CD4-positive, alpha-beta T cell treated with Interferon alpha-2 for 1 hour (primary cell): Measurements from ENCODE around the gene AVPR1B.
"Not testable (repeated sequence)": the region's sequence is repeated elsewhere in the genome, so short reads cannot be mapped to it uniquely, and the experiment has no call there.

Source experiments
- DNase-seq, 2 donors: peaks; one replicate each; pipeline ENCODE4 v3.0.0-alpha.2; 2020 to 2022

The AVPR1B gene

DNA sequence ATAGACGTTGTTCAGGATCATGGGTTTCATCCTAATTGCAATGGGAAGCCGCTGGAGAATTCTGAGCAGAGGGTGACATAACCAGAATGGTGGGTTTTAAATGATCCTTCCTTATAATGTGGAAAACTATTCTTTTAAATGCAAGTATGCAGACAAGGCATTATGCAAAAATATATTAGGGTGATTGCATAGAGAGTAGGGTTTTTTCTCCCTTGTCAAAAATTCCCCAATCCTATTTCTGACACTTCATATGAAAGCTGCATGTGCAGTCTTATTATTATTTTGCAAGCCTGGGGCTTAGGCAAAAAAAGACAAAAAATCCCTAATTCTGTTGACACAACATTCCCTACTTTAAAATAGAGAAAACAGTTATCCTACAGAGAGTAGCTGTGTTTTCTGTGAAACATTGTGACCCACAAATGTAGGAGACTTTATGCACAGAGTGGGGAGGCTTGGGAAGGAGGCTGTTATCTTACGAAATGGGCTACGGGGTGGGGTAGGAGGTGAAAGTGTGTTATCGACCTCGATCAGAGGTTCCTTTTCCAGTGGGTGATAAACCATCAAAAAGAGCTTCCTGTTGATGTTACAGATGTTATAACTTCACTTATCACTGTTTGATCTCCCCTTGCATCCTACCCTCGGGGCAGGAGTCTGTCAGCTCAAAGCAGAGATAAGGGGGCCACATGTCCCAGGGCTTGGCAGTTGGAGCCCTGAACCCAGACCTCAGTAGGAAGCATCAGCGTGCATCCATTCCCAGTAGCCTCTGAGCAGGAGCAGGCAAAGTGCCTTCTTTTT, 37.0 kb downstream of the AVPR1B start:
- no peak for DNase-seq

- DNase-seq: no peak
Observed at GRCh38 chr1:206079135-206079534, 38.1 kb downstream of the AVPR1B start.

DNA sequence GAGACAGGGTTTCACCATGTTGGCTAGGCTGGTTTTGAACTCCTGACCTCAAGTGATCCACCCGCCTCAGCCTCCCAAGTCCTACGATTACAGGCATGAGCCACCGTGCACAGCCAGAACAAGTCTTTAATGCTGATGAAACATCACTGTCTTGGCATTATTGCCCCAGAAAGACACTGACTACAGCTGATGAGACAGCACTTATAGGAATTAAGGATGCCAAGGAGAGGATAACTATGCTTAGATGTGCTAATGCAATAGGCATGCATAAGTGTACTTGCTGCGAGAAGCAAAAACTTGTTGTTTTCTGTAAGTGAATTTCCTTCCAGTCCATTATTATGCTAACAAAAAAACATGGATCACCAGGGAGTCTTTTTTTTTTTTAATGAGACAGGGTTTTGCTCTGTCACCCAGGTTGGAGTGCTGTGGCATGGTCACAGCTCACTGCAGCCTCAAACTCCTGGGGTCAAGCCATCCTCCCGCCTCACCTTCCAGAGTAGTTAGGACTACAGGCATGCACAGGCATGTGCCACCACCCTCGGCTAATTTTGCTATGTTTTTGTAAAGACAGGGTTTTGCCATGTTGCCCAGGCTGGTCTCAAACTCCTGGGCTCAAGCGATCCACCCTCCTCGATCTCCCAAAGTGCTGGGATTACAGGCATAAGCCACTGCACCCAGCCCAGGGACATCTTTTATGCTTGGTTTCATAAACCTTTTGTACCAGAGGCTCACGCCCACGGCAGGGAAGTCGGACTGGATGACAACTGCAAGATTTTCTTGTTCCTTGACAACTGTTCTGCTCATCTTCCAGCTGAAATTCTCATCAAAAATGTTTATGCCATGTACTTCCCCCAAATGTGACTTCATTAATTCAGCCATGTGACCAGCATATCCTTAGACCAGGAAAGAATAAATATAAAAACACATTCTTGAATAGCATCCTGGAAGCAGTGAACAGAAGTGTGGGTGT, 41.1 kb downstream of the AVPR1B start:
- DNase-seq: no peak

DNA sequence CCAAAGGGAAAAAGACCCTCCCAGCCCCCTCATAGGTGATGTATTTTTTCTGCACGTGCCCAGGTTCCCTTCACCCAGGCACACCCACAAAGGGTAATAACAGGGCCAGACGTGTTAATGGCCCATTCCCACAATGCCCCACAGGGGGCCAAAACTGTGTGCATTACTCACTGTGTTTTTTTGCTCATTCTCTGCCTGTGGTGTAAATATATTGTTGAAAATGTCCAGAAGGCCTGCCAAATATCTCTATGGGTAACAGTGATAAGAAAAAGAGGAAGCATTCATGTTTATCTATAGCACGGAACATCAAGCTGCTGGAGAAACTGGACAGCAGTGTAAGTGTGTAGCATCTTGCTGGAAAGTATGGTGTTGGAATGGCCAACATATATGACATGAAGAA, 42.3 kb downstream of the AVPR1B start:
- no peak for DNase-seq

DNA sequence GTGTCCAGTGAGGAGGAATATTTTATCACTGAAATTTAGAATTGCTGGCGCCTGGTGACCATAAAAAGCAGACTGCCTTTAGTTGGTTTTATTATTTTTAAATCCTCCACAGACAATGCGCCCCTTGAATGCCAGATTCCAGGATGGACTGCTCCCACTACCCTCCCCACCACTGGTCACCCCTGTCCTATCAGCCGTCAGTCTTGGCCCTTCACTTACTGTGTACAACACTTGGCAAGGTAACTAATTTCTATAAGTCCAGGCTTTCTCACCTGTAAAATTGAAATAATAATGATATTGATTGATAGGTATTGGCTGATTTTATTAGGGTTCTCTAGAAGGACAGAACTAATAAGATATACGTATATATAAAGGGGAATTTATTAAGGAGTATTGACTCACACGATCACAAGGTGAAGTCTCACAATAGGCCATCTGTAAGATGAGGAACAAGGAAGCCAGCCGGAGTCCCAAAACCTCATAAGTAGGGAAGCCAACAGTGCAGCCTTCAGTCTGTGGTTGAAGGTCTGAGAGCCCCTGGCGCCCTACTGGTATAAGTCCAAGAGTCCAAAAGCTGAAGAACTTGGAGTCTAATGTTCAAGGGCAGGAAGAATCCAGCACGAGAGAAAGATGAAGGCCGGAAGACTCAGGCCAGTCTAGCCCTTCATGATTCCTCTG, 46.4 kb downstream of the AVPR1B start:
- no peak for DNase-seq

GRCh38 chr1:206068314-206068713, 48.9 kb downstream of the AVPR1B start:
- DNase-seq: no peak

- no peak for DNase-seq
Observed at GRCh38 chr1:206067486-206068227, 49.5 kb downstream of the AVPR1B start.

DNA sequence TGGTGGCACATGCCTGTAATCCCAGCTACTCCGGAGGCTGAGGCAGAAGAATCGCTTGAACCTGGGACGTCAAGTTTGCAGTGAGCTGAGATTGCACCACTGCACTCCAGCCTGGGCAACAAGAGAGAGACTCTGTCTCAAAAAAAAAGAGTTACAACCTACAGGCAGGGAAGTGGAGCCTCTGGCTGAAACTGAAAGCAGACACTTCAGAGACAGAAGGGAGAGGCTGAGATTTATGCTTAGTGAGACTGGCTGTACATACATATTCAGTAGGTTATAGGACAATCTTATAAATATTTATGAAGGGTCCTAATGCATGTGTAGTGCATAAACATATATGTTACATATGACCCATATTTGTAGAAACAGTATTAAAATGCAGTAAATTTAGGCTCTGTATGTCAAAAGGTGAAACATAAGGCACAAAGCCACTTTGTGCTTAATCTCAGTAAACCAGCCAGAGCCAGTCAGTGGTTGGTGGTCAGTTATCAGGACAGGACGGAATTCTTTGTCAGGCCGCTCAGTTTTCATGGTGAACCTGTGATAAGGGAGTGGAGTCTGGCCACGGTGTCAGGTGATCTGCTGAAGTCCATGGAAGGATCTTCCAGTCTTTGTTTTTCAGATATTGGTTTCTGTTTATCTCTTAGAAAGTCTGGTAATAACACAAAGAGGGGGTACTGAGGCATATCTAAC, 50.6 kb downstream of the AVPR1B start:
- no peak for DNase-seq

GRCh38 chr1:206065547-206066145, 51.5 kb downstream of the AVPR1B start:
- no peak for DNase-seq

- DNase-seq: not testable (repeated sequence)
Observed at GRCh38 chr1:206064501-206064900, 52.7 kb downstream of the AVPR1B start.

GRCh38 chr1:206064001-206064400, 53.2 kb downstream of the AVPR1B start:
- not testable (repeated sequence) for DNase-seq

- DNase-seq: no peak
Observed at GRCh38 chr1:206062464-206062863, 54.7 kb downstream of the AVPR1B start.

DNA sequence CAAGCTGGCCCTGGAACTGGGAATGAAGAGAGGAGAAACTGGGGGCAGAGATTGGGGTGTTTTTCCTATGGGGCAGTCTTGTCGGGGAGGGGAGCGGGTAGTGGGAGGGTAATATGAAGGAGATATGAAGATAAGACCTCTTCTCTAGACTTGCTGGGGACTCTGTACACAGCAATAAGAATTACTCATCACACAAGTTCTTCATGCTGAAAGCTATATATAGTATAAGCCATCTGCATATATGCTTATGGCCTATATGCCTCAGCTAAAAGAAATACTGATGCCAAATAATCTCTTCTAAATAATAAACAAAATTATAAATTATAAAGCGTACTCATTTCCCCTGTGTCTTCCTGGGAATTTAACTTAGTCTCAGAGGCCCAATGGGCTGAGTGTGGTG, 56.3 kb downstream of the AVPR1B start:
- DNase-seq: no peak
